ENCODE data around the gene MAP4. TPM values are rescaled to one million over a fixed set of nuclear protein-coding genes. Genes with fewer than 3 reads are reported as not detected.

MAP4 gene
- total and polyA plus RNA-seq, 2 of the 13 experiments (the other 11 are each of a cell fraction or from before 2014, with no cell fraction given) = 33.1 to 38.7 TPM

- ATAC-seq (peak; percentile 74), FAIRE-seq (no peak), DNase-seq (ENCODE audit: low spot score) (peak; percentile 50)
- Histone ChIP-seq H3K4me1 (ENCODE audit: insufficient read depth, low read length) (no peaks in the 10 kb centered on the region), H4K20me1 (ENCODE audit: insufficient read depth, low read length) (no peaks in the 10 kb centered on the region), H3K9me3 (ENCODE audit: low read length) (no peaks in the 10 kb centered on the region), H3K27me3 (ENCODE audit: control insufficient read depth in 1 of 2, insufficient read depth in 2 of 2, low read length in 2 of 2) (no peaks in the 10 kb centered on the region), H3K27ac (ENCODE audit: extremely low read length, insufficient read depth, low read length) (no peak overlapping the region), H3K79me2 (ENCODE audit: insufficient read depth, low read length) (no peaks in the 10 kb centered on the region), H2AFZ (ENCODE audit: low read length) (no peak overlapping the region), H3K36me3 (replicated peaks in 1 of 2; ENCODE audit: control insufficient read depth in 1 of 2, insufficient read depth in 2 of 2, low read length in 2 of 2) (peaks cover 45 to 72% of the 10 kb centered on the region in 2 experiments), H3K9ac (ENCODE audit: insufficient read depth, low read depth, low read length) (no peak overlapping the region), H3K4me2 (ENCODE audit: low read depth, low read length) (no peak overlapping the region), H3K4me3 (replicated peaks in 1 of 3; ENCODE audit: insufficient read depth in 1 of 3, low read depth in 2 of 3, low read length in 3 of 3) (no peak overlapping the region)
- ChIA-PET POLR2A (interaction anchor here (2.3 kb wide), 1 partner anchor 25 kb away, joined by 6 read pairs; no protein-coding TSS in a partner anchor), CTCF (ENCODE audit: low intra/inter-chr PET ratio, low total read pairs) (interaction anchor here (1.5 kb wide), 1 partner anchor 140 kb away, joined by 4 read pairs; no protein-coding TSS in a partner anchor)
- 93% methylated on average over 32 of the region's 35 CpGs for WGBS (ENCODE audit: low lambda C conversion rate)
- in situ Hi-C loops (cut with HindIII; ENCODE audit: extremely low pct_ligation_motif_present, low pct_unique_long_range_greater_than_20kb) = loop anchor here (10.0 kb wide), 2 partner anchors 145 to 305 kb away; no protein-coding TSS in a partner anchor
- BruUV-seq (replicated peaks) = no TSS peak
- intact Hi-C loops (cut with micrococcal nuclease; ENCODE audit: unreplicated experiment) = loop anchor here (2.0 kb wide), 1 partner anchor 141 kb away; no protein-coding TSS in a partner anchor
- peak; percentile 33; the same call in 1 of the 2 replicates for TF ChIP-seq NR0B2 (CRISPR knock-in tag; IDR thresholded peaks at IDR 0.05)
- TF ChIP-seq RBM22 (optimal IDR thresholded peaks at IDR 0.05; ENCODE audit: low read length) = peak; percentile 24
- no peak for TF ChIP-seq MTF2 (CRISPR knock-in tag; IDR thresholded peaks at IDR 0.05; ENCODE audit: borderline replicate concordance)
- no peak for TF ChIP-seq IRF9 (CRISPR knock-in tag; IDR thresholded peaks at IDR 0.05; ENCODE audit: borderline replicate concordance)
- no peak for TF ChIP-seq ZNF562 (CRISPR knock-in tag; IDR thresholded peaks at IDR 0.05; ENCODE audit: borderline replicate concordance)
- TF ChIP-seq ZNF580 (CRISPR knock-in tag; IDR thresholded peaks at IDR 0.05; ENCODE audit: borderline replicate concordance, low read depth) = no peak
- no peak for TF ChIP-seq PLRG1 (conservative IDR thresholded peaks at IDR 0.05)
- TF ChIP-seq YY1 (IDR thresholded peaks at IDR 0.05; ENCODE audit: insufficient read depth, insufficient replicate concordance, low read depth, low read length) = no peak
- no peak for TF ChIP-seq ATF7 (IDR thresholded peaks at IDR 0.05)
- TF ChIP-seq ATF7 (CRISPR knock-in tag; IDR thresholded peaks at IDR 0.05) = no peak
- peak; percentile 25; the same call in 1 of the 2 replicates for TF ChIP-seq RXRA (CRISPR knock-in tag; IDR thresholded peaks at IDR 0.05)
- peak; percentile 54; the same call in 1 of the 2 replicates for TF ChIP-seq ZBTB33 (CRISPR knock-in tag; IDR thresholded peaks at IDR 0.05)
- TF ChIP-seq AGO1 (IDR thresholded peaks at IDR 0.05; ENCODE audit: low read depth, low read length, poor library complexity, severe bottlenecking) = peak; percentile 63
- peak; percentile 96 for TF ChIP-seq AGO2 (optimal IDR thresholded peaks at IDR 0.05; ENCODE audit: low read depth, low read length)
- no peak for TF ChIP-seq SOX5 (CRISPR knock-in tag; IDR thresholded peaks at IDR 0.05; ENCODE audit: borderline replicate concordance)
- TF ChIP-seq ZNF382 (CRISPR knock-in tag; IDR thresholded peaks at IDR 0.05; ENCODE audit: borderline replicate concordance) = no peak
- TF ChIP-seq CTCF (CRISPR knock-in tag; IDR thresholded peaks at IDR 0.05) = peak; percentile 44
- peak; percentile 42 for TF ChIP-seq SMC3 (IDR thresholded peaks at IDR 0.05; ENCODE audit: low read length)
Measured at GRCh38 chr3:47849699-47850563, 166.3 kb downstream of the MAP4 start.
